DMS79 (cell line): ENCODE measurements around the gene GLIS2.
A peak's percentile ranks its signal among the peaks of the same experiment; 100 is the strongest.

Experiments
- DNase-seq: peaks from one replicate; lab custom pipeline; 2025; lab: John Stamatoyannopoulos, UW

The GLIS2 gene

DNA sequence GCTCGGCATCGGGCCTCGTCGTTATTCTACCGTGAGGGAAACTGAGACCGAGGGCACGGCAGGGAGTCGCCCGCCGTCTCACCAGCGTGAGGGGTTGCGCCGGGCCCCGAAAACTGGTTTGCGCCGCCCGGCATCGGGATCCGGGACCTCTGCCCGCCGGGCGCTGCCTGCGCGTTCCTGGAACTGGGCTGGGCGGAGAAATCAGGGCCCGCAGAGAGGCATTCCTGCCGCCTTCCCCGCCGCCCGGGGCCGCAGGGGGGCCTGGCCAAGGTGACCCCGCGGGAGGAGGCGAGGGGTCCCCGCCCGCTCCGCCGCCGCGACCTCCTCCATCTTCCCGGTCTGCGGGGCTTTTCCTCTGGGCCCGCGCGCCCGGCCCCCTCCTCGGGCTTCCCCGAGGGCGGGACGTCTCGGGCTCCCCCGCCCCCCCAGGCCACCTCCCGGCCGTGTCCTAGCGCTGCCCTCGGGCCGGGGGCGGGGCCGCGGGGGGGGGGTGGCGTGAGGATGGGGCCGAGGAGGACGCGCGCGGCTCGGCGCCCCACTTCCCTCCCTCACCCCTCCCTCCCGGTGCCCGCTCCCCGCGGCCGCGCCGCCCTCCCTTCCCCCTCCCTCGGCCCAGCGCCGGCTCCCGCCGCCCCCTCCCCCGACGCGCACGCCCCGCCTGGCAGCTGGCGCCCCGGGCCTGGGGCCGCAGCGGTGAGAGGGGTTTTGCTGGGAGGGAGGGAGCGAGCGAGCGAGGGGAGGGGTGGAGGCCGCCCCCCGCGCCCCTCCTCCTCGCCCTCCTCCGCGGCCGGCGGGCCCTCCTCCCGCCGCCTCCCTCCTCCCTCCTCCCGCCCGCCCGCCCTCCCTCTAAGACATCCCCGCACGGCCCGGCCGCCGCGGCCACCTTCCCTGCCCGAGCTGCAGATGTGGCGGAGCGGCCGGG is at the start of gene GLIS2:
GLIS2 (plus strand) TSS at position 882 of the 922 bp plus-strand sequence. CDS start 16,214 bp downstream, outside the sequence.
- peak; percentile 43 for DNase-seq

DNA sequence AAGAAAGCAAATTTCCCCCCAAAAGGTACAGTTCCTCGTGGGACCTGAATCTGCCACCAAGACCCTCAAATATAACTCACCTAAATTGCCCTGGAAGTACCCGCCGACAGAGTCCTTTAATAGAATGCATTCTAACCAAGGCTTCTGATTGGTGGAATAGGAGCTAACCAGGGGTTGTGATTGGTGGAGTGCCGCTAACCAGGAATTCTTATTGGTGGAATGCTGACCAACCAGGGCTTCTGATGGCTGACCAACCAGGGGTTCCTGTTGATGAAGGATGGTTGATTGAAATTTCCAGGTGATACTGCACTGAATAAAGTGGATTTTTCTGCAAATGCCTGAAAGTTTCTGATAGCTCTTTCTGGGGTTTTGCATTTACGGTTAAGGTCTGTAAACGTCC is 49.5 kb upstream of the GLIS2 start:
- no peak for DNase-seq

DNA sequence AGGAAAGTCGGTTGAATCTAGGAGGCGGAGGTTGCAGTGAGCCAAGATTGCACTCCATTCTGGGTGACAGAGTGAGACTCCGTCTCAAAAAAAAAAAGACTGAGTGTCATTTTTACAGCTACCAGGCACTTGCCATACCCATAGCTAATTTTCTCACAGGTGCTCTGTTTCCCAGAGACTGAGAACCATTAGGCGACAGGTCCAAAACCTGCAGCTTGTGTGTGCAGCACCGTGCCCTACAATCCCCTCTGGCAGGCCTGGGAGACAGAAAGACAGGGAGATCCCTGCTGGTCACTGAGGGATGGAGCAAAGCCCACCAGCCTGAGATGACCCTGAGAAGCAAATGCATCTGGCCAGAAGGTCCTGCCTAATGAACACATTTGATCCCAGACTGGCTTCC is 45.8 kb upstream of the GLIS2 start:
- no peak for DNase-seq

DNA sequence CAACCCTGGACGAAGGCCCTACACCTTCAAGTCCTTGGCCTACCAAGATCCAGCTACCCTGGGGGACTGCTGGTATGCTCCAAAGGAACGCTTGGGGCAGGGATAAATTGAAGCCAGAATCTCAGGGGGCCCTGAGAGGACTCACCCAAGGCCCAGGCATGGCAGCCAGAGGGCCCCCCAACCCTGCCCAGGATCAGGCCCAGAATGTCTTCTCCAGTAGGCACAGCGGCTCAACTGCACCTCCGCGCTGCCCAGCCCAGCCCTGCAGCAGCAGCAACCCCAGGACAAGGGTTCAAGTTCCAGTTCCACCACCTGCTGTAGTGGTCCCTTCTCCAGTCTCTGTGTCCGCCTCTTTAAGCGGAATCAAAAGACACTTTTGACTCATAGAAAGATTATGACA is 45.3 kb upstream of the GLIS2 start:
- DNase-seq: no peak

DNA sequence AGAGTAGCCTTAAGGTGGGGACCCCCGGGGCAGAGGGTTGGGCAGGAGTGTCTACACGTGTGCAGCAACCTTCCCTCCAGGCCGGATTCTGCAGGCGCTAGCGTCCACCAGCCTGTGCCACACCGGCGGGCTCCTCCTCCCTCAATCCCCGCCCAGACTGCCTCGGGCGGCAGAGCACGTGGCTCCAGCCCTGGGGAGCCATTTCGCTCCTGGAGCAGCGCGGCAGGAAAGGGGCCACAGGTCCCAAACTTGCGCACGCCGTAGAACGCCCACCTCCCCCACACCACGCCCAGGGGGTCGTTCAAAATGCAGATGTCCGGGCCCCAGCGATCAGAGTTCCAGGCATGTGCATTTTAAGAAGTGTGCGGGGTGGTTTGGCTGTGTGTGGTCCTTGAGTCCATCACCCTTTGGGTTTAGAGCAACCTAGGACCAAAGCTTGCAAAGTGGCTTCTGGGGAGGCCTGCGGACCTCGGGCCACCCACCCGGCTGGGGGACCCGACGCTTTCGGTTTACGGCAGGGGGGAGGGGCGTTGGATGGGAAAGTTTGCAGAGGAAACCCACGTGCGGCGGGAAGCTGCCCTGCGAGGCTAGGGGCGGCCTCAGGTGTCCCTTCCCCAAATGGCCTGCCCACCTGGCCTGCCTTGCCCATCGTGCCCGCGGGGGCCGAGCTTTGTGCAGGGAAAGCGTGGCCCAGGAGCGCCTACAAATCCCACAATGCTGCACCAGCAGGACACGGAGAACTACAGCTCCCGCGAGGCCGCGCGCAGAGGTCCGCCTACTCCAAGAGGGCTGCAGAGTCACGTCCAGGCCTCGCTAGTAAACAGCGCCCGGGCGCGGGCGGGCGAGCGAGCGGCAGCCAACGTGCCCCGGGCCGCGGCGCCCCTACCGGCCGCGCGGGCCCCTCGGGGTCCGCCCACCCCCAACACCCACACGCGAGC is 44.4 kb upstream of the GLIS2 start:
- DNase-seq: peak; percentile 79

DNA sequence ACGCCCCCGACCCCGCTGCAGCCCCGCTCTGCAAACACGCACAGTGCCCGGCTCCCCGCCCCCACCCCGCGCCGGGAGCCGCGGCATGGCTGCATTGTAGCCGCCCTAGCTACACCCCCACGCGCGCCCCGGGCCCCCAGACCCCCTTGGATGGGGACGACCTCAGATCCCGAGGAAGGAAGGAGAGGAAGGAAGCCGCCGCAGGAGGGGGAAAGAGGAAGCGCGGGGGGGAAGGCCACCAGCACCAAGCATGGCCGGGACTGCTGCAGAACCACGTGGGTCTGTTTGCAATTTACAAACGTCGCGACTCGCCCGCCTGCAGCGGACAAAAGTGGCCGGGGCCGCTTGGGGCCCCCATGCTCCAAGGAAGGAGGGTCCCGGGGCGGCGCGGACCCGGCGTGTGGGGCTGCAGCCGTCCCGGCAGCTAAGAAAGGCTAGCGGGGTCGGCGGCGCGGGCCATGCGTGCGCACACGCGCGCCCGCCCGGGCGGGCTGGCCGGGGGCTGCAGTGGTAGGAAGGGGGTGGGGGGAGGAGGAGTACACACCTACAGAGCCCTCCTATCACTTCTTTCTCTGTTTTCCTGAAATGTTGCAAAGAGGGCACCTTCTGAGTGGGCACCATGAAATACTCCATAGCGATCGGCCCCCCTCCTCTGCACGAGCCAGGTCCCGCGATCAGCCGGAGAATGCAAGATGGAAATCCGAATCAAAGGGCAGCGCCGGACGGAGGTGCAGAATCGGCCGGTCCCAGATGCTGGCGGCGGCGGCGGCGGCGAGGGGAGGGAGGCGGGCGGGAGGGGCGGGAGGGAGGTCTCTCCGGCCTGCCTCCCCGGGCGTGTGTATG is 43.5 kb upstream of the GLIS2 start:
- peak; percentile 11 for DNase-seq

DNA sequence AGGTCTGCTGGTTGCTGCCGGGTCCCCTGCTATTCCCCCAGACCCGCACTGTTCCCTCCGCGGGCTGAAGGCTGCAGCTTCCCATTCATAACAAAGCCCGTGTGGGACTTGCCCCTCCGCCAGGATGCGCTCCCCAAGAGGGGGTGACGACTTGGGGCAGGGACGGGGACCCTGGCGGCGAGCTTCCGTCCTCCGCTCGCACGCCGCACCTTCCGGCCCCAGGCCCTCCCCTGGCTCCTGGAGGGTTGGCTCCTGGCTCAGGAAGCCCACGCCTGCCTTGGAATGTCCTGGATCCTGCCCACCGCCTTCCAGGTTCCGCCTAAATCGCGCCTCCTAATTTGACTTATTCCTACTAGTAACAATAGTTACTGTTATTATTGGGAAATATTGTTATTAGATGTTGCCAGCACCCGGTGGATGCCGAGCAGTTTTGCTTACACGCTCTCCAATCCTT is 42.0 kb upstream of the GLIS2 start:
- DNase-seq: peak; percentile 46

DNA sequence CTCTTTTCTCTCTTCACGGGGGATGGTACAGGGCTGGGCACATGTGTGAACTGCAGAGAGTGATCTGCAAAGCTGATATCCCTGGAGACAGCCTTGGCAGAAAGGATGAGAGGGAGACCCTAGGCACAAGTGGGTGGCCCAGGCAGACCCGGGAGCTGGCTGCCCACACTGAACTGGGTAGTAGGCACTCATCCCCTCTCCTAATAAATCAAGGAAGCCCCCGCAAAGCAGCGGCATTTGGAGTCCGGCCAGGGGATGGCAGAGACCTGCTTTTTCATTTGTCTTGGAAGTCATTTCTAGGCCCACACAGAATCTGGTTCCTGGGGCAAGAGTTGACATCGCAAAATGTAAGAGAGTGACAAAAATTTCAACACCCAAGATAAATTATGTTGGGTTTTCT is 40.0 kb upstream of the GLIS2 start:
- DNase-seq: no peak

DNA sequence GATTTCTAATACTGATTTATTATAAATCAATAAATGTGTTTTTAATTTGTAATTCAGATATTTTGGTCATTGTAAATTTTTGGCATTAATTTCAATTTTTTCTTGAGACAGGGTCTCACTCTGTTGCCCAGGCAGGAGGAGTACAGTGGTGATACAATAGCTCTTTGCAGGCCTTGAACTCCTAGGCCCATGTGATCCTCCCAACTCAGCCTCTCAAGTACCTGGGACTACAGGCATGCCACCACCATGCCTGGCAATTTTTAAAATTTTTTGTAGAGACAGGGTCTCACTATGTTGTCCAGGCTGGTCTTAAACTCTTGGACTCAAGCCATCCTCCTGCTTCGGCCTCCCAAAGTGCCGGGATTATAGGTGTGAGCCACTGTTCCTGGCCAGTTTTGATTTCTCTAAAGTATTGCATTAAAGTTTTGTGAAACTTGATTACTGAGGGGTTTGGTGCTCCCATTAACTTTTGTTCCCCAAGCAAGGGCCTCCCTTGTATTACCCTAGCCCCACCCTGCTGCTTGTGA is 37.8 kb upstream of the GLIS2 start:
- no peak for DNase-seq

DNA sequence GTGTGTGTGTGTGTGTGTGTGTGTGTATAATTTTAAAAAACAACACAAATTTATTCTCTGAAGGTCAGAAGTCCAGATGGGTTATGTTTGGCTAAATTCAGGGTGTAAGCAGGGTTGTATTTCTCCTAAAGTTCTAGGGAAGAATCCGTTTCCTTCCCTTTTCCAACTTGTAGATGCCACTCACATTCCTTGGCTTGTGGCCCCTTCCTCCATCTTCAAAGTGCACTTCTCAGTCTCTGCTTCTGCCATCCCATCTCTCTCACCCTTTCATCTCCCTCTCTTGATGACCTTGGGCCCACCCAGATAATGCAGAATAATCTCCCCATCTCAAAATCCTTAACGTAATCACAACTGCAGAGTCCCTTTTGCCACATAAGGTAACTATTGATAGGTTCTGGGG is 35.2 kb upstream of the GLIS2 start:
- no peak for DNase-seq

DNA sequence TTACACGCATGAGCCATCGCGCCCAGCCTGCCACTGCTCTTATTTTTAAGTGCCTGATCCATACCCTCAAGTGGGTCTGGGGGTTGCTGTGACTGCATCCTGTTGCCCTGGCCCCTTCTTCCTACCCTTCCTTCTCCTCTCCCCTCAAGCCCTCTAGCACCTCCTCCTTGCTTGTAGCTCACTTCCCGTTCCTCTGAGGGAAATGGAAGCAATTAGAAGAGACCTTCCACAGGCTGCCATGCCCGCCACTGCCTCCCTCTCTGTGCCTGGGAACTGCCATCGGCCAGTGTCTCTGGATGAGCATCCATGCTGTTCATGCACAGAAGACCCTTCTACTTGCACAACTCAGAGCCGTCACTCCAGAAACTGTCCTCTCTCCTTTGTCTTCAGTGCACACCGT is 32.4 kb upstream of the GLIS2 start:
- no peak for DNase-seq

DNA sequence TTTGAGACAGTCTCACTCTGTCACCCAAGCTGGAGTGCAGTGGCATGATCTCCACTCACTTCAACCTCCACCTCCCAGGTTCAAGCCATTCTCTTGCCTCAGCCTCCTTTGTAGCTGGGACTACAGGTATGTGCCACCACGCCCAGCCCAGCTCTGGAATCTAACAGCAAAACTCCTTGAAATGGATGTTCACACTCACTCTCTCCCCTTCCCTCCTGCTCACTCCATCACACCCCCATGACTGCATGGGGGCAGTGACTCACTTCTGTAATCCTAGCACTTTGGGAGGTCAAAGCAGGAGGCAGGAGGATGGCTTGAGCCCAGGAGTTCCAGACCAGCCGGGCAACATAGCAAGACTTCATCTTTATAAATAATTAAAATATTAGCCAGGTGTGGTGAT is 31.9 kb upstream of the GLIS2 start:
- no peak for DNase-seq

DNA sequence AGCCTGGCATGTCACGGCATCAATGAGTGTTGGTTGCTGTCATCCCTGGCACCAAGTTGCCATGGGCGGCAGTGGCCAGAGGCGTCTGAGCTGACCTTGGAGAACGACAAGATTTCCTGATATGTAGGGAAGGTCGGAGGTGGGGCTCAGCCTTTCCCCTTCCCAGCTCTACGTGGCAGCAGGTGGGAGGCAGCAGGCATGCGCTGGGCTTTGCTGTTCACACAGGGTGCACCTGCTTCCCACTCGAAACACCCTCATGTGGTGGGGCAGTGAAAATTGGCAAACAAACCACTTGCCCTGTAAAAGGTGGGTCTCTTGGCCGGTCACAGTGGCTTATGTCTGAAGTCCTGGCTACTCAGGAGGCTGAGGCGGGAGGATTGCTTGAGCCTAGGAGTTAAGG is 30.7 kb upstream of the GLIS2 start:
- DNase-seq: peak; percentile 73

DNA sequence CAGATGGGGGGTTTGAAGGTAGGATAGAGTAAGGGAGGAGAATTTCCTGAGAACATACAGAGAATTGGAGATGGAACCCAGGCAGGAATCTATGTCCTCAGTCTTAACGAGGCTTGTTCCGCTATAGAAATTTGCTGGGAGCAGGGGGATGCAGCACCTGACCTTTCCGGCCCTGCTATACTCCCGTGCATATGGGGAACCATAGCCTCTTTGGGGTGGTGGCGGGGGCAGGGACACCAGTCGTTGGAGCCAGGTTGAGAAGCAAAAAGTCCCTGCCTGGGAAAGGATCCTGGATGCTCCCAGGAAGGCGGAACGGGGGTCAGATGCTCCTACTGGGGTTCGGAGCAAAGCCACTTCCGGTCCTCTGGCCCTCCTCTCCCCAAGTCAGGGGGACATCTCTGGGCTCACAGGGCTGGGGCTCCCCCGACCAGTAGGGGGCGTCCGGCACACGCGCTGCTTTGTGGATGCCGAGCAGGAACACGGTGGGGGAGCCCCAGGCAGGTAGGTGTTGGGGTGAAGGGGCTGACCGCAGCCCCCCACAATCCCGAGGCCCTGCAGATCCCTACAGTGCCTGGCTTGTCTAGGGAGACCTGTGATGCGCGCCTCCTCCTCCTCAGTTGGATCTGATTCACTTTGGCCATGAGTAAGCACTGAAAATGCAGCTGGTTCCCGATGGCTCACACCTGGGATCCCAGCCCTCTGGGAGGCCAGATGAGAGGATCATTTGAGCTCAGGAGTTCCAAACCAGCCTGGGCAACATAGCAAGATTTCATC is 27.5 kb upstream of the GLIS2 start:
- DNase-seq: no peak

DNA sequence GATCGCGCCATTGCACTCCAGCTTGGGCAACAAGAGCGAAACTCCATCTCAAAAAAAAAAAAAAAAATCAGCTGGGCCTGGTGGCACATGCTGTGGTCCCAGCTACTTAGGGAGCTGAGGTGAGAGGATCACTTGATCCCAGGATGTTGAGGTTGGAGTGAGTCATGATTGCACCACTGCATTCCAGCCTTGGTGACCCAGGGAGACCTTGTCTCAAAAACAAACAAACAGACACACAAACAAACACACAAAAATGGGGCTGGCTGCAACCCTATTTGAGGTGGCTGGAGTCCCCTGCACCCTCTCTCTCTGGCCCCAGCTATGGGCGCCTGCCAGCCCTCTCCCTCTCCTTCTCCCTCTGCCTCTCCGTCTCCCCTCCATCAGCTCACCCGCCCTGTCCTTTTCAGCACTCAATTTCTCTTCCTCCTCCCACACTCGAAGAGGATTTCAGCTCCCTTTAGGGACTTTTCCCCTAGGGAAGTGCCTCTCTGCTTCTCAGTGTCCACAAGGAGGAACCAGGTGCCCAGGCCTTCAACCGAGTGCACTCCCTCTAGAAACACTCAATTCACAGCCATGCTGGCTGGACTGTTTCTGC is 25.5 kb upstream of the GLIS2 start:
- DNase-seq: peak; percentile 17

DNA sequence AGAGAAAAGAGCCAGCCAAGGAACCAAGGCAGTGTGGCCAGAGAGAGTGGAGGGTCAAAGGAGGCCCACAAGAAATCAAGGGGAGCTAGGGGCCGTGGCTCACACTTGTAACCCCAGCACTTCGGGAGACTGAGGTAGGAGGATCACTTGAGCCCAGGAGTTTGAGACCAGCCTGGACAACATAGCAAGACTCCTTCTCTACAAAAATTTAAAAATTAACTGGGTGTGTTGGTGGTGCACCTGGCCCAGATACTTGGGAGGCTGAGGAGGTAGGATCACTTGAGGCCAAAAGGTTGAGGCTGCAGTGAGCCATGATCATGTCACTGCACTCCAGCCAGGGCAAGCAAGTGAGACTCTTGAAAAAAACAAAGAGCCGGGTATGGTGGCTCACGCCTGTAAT is 24.2 kb upstream of the GLIS2 start:
- no peak for DNase-seq

DNA sequence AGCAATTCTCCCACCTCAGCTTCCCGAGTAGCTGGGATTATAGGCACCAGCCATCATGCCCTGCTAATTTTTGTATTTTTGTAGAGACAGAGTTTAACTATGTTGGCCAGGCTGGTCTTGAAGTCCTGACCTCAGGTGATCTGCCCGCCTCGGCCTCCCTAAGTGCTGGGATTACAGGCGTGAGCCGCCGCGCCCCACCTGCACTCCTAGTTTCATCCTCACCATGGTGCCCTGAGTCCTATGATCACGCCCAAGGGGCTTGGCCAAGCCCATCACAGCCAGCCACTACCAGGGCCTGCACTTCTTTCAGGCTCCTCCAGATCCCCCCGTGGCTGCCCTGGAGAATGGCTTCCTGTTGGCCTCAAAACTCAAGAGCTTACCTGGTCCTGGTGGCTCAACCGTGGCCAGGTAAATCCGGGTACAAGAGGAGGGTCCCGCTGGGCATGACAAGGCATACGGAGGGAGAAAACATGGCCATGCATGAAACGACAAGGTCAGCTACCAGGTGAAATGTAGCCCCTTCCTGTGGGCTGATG is 22.6 kb upstream of the GLIS2 start:
- no peak for DNase-seq

DNA sequence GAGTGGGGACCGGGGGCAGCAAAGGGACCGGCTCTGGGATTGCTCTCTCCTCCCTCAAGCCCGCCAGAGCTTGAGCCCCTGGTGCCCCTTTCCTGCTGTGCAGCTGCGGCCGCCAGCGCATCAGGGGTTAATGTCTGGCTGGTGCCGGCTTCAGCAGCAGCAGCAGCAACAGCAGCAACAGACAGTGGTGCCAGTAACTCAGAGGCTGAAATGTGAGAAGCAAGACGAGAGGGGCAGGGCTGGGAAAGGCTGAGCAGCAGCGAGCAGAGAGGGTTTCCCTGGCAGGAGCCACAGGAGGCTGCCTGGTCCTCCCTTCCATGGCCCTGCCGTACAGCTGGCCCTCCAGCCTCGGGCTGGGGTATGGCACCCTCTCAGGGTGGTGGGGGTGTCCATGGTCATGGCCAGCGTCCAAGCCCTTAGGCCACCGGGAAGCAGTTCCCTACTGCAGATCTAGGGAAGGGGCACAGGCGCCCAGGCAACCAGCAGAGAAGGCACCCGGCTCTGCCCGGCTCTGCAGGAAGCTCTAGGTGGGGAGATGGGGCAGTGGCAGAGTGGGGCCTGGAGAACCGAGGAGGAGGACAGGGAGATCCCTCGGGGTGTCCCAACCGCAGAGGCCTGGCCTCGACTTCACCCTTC is 21.9 kb upstream of the GLIS2 start:
- DNase-seq: peak; percentile 68

DNA sequence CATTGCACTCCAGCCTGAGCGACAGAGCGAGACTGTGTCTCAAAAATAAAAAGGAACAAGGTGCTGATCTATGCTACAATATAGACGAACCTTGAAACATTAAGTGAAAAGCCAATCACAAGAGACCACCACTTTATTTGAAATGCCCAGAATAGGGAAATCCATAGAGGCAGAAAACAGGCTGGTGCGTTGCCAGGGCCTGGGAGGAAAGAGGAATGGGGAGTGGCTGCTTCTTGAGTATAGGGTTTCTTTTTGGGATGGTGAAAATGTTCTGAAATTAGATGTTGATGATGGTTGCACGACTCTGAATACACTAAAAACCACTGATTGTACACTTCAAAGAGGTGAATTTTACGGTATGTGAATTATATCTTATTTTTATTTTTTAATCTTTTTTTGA is 20.3 kb upstream of the GLIS2 start:
- no peak for DNase-seq

DNA sequence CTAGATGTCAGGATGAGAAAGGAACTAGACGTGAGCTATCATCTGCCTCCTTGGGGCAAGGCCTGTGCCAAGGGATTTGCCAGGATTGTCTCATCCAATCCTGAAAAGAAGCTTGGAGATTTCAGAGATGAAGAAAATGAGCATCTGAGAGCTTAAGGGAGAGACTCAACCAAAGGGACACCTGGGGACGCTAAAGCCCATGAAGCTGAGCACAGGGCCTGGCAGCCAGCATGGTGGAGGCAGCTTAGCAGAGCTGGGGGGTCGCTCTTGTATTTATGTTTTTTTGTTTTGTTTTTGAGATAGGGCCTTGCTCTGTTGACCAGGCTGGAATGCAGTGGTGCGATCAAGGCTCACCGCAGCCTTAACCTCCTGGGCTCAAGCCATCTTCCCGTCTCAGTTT is 18.4 kb upstream of the GLIS2 start:
- no peak for DNase-seq
